Measurements from ENCODE around the gene AURKAIP1.

DNA sequence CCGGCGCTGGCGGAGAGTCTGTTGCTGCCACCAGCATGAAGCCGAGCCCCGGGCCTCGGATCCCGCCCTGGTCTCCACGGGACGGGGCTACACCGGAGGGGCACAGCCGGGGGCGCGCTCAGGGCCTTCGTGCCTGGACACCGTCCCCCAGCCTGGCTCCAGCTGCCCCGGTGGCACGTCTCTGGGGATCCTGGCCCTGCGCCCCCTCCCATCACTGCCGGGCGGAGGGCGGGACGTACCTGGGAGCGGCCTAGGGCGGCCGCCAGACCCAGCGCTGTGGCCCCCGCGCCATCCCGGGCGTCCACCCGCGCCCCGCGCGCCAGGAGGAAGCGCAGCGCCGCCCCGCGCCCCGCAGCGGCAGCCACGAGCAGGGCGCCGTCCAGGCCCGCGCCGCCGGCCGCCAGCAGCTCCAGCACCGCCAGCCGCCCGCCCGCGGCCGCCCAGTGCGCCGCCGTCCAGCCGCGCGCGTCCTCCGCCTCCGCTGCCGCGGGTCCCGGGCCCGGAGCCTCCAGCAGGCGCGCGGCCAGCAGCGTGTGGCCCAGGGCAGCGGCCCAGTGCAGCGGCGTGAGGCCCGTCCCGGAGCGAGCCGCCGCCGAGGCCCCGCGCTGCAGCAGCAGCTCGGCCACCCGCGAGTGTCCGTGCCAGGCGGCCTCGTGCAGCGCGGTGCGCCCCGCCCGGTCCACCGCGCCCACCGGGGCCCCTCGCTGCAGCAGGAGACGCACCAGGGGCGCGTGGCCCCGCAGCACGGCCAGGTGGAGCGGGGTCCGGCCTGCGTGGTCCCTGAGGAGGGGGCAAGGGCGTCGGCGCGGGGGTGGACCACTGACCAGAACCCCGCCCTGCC lies 45.0 kb upstream of the AURKAIP1 start:
- TF ChIP-seq, protein P1, sequence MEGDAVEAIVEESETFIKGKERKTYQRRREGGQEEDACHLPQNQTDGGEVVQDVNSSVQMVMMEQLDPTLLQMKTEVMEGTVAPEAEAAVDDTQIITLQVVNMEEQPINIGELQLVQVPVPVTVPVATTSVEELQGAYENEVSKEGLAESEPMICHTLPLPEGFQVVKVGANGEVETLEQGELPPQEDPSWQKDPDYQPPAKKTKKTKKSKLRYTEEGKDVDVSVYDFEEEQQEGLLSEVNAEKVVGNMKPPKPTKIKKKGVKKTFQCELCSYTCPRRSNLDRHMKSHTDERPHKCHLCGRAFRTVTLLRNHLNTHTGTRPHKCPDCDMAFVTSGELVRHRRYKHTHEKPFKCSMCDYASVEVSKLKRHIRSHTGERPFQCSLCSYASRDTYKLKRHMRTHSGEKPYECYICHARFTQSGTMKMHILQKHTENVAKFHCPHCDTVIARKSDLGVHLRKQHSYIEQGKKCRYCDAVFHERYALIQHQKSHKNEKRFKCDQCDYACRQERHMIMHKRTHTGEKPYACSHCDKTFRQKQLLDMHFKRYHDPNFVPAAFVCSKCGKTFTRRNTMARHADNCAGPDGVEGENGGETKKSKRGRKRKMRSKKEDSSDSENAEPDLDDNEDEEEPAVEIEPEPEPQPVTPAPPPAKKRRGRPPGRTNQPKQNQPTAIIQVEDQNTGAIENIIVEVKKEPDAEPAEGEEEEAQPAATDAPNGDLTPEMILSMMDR (conservative IDR thresholded peaks at IDR 0.05) = no peak
- no peak for TF ChIP-seq EZH2 (IDR thresholded peaks at IDR 0.05; ENCODE audit: low read depth)

Measured in PC-9 (cell line).